ENCODE results near the gene CAMK1. TPM values are rescaled to one million over a fixed set of nuclear protein-coding genes. Genes with fewer than 3 reads are reported as not detected.

The CAMK1 gene
- total and polyA plus RNA-seq, 9 of the 15 experiments (the other 6 are each of a cell fraction or from before 2014, with no cell fraction given): 0.23 to 10.7 (median 6.0) TPM

- TF ChIP-seq ZNF780A (CRISPR knock-in tag; IDR thresholded peaks at IDR 0.05) (no peak), MITF (IDR thresholded peaks at IDR 0.05) (no peak), VEZF1 (CRISPR knock-in tag; IDR thresholded peaks at IDR 0.05) (no peak), ZNF668 (CRISPR knock-in tag; IDR thresholded peaks at IDR 0.05) (no peak), PBX2 (CRISPR knock-in tag; IDR thresholded peaks at IDR 0.05; ENCODE audit: low read depth) (no peak), PBX2 (tag; conservative IDR thresholded peaks at IDR 0.05; ENCODE audit: low read depth) (no peak), ZNF133 (CRISPR knock-in tag; IDR thresholded peaks at IDR 0.05) (no peak), TCF7L2 (IDR thresholded peaks at IDR 0.05; ENCODE audit: low read depth, low read length) (no peak), CBFA2T2 (conservative IDR thresholded peaks at IDR 0.05) (no peak), ZNF143 (CRISPR knock-in tag; IDR thresholded peaks at IDR 0.05) (no peak), STAT5B (CRISPR knock-in tag; IDR thresholded peaks at IDR 0.05) (no peak), GATAD2B (IDR thresholded peaks at IDR 0.05; ENCODE audit: borderline replicate concordance) (no peak), RBBP5 (IDR thresholded peaks at IDR 0.05; ENCODE audit: borderline replicate concordance, insufficient read depth, low read length, poor library complexity, severe bottlenecking) (no peak), KLF6 (CRISPR knock-in tag; IDR thresholded peaks at IDR 0.05; ENCODE audit: borderline replicate concordance) (no peak), CUX1 (CRISPR knock-in tag; IDR thresholded peaks at IDR 0.05) (no peak), SMC3 (conservative IDR thresholded peaks at IDR 0.05; ENCODE audit: insufficient read depth, low read depth, low read length) (no peak), YBX1 (IDR thresholded peaks at IDR 0.05) (no peak)
Observed at GRCh38 chr3:9769426-9770275, at the start of gene CAMK1 (continued).
